Measurements from ENCODE around the gene CCNE1. TPM values are rescaled to one million over a fixed set of nuclear protein-coding genes. Genes with fewer than 3 reads are reported as not detected.

The CCNE1 gene
- polyA plus RNA-seq, 1 of the 3 experiments (the other 2 are of a cell fraction), result 8.9 TPM

DNA sequence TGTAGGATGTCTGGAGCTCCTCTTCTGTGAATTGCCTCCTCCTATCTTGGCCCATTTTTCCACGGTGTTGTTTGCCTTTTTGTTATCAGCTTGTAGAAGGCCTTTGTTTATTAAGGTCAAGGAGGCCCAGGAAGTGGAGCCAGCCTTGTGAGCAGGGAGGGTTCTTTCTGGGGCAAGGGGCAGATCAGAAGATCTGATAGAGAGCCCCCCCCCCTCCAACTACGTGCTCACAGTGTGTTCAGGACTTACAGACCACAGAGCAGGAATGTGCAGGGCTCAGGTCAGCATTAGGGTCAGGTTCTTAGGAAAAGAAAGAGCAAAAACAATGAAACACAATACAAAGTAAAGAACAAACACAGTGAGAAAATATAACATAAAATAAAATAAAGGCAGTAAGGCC lies 59.4 kb downstream of the CCNE1 start:
- H3K4me1 ChIP-seq (ENCODE audit: control insufficient read depth in 1 of 2, insufficient read depth in 2 of 2, low read depth in 1 of 2, low read length in 1 of 2), result peaks cover 0 to 6% of the 10 kb centered on the region in 2 experiments; a peak in 1 of 4 replicates
- no peaks in the 10 kb centered on the region for H3K9me2 ChIP-seq
- H3K4me2 ChIP-seq, result no peak overlapping the region
- no peaks in the 10 kb centered on the region for H3K27me3 ChIP-seq (ENCODE audit: insufficient read depth)
- H3K9ac ChIP-seq, result no peak overlapping the region
- no peak overlapping the region for H2AFZ ChIP-seq (ENCODE audit: low read depth)
- no peak overlapping the region for H3K4me3 ChIP-seq (ENCODE audit: low read depth in 2 of 2, low read length in 1 of 2)
- DNase-seq, result no peak
- no peaks in the 10 kb centered on the region for H3K36me3 ChIP-seq (replicated peaks in 1 of 2; ENCODE audit: control insufficient read depth in 1 of 2, insufficient read depth in 2 of 2, low read length in 1 of 2)
- CTCF ChIA-PET, result interaction anchor here (1.5 to 5.5 kb wide), 5 partner anchors 13 to 199 kb away, joined by 3 to 81 read pairs (median 51); partner anchors contain the start of gene C19orf12
- no peaks in the 10 kb centered on the region for H3F3A ChIP-seq (replicated peaks; ENCODE audit: insufficient read depth)
- POLR2A ChIA-PET, result no interaction called here
- no peaks in the 10 kb centered on the region for H4K20me1 ChIP-seq (ENCODE audit: insufficient read depth)
- H3K79me2 ChIP-seq (ENCODE audit: insufficient read depth), result no peaks in the 10 kb centered on the region
- H3K27ac ChIP-seq (ENCODE audit: low read depth in 2 of 2, low read length in 1 of 2), result no peak overlapping the region
- WGBS (ENCODE audit: low lambda C conversion rate), result 41% methylated on average over 2 of the region's 2 CpGs
- 0 out of 2 replicates have a peak, but pooled peaks cover 5% of the 10 kb centered on the region for H3K9me3 ChIP-seq
- TF ChIP-seq SMC3 (IDR thresholded peaks at IDR 0.05; ENCODE audit: low read depth, low read length) (no peak), RFX5 (IDR thresholded peaks at IDR 0.05; ENCODE audit: low read length) (no peak), TCF12 (IDR thresholded peaks at IDR 0.05) (no peak), ELF1 (IDR thresholded peaks at IDR 0.05) (no peak), FOSL2 (IDR thresholded peaks at IDR 0.05; ENCODE audit: borderline replicate concordance, low read depth) (no peak), NRF1 (IDR thresholded peaks at IDR 0.05; ENCODE audit: low read depth, low read length) (no peak), USF2 (IDR thresholded peaks at IDR 0.05; ENCODE audit: borderline replicate concordance, low read depth, low read length) (no peak), TAF1 (IDR thresholded peaks at IDR 0.05; ENCODE audit: borderline replicate concordance, low read depth, low read length) (no peak), SIN3A (IDR thresholded peaks at IDR 0.05; ENCODE audit: borderline replicate concordance, low read depth, low read length) (no peak), FOXJ3 (CRISPR knock-in tag; IDR thresholded peaks at IDR 0.05) (no peak), ZBTB33 (IDR thresholded peaks at IDR 0.05; ENCODE audit: borderline replicate concordance, low read depth) (no peak), JUND (IDR thresholded peaks at IDR 0.05) (no peak), USF1 (IDR thresholded peaks at IDR 0.05; ENCODE audit: borderline replicate concordance, low read depth) (no peak), TEAD4 (IDR thresholded peaks at IDR 0.05; ENCODE audit: borderline replicate concordance, insufficient read depth) (no peak), YY1 (IDR thresholded peaks at IDR 0.05; ENCODE audit: low read depth) (no peak), FOXM1 (IDR thresholded peaks at IDR 0.05; ENCODE audit: low read depth) (no peak), CHD2 (IDR thresholded peaks at IDR 0.05; ENCODE audit: low read length, partially characterized antibody) (no peak)
